Measurements from ENCODE around the gene ARL3.
A peak's percentile ranks its signal among the peaks of the same experiment; 100 is the strongest.
"Not testable (repeated sequence)": the region's sequence is repeated elsewhere in the genome, so short reads cannot be mapped to it uniquely, and the experiment has no call there.

Gene ARL3, protein sequence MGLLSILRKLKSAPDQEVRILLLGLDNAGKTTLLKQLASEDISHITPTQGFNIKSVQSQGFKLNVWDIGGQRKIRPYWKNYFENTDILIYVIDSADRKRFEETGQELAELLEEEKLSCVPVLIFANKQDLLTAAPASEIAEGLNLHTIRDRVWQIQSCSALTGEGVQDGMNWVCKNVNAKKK

GRCh38 chr10:102713814-102714620, at the start of gene ARL3:
Gene ARL3 (minus strand): TSS chr10:102714397. CDS start chr10:102714275, 122 bp downstream.
- DNase-seq = peak; percentile 81 to 82

GRCh38 chr10:102763037-102763607, 48.9 kb upstream of the ARL3 start:
- no peak for DNase-seq

GRCh38 chr10:102762401-102763015, 48.3 kb upstream of the ARL3 start:
- no peak for DNase-seq

DNA sequence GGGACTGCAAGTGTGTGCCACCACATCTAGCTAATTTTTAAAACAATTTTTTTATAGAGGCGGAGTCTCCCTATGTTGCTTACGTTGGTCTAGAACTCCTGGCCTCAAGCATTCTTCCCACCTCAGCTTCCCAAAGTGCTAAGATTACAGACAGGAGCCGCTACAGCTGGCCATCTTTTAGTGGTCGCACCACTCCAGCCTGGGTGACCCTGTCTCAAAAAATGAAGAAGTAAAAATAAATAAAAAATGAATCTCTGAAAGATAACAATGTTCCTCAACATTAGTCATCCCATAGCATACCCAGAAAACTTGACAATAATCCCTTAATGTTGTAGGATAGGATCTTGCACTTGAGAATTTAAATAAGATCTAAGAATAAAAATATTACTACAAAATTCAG, 47.8 kb upstream of the ARL3 start:
- no peak for DNase-seq

- DNase-seq = no peak
These were observed 45.5 kb upstream of the ARL3 start for GRCh38 chr10:102759497-102760210.

- DNase-seq = not testable (repeated sequence)
These were observed 44.7 kb upstream of the ARL3 start for GRCh38 chr10:102758933-102759262.

- no peak for DNase-seq
These were observed 44.2 kb upstream of the ARL3 start for GRCh38 chr10:102758240-102758932.

GRCh38 chr10:102757323-102757722, 43.1 kb upstream of the ARL3 start:
- DNase-seq = no peak

- no peak for DNase-seq
These were observed 39.5 kb upstream of the ARL3 start for GRCh38 chr10:102753718-102754117.

DNA sequence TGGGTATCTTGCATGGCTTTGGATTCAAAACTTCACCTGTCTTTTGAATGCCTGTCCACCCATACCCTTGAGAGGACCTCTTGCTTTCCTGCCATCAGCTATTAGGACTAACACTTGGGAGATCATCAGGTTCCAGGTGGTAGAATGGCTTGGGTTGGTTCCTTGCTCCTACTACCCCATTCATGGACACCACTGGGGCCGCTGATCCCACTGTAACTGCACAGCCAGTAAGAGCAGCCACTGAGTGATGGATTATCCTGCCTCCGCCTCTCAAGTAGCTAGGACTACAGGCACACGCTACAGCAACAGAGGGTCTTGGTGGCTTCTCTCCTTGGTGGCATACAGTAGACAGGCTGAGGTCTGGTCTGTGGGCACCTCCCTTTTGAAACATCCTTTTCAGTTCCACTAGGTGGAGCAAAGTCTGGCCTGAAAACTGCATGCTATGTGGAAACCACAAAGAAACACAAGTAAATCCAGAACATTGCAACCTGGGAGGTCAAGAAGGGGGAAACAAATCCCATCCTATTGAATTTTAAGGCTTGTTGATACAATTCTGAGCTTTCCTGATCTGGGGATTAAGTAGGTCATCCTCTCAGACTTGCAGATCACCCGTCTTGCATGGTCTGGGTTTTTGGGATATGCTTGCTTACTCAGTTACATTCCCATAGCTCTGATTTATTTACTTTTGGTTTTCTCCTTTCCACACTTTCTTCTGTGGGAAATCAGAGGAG, 38.9 kb upstream of the ARL3 start:
- no peak for DNase-seq

GRCh38 chr10:102752266-102752930, 38.2 kb upstream of the ARL3 start:
- no peak for DNase-seq

GRCh38 chr10:102745157-102745556, 31.0 kb upstream of the ARL3 start:
- no peak for DNase-seq

DNA sequence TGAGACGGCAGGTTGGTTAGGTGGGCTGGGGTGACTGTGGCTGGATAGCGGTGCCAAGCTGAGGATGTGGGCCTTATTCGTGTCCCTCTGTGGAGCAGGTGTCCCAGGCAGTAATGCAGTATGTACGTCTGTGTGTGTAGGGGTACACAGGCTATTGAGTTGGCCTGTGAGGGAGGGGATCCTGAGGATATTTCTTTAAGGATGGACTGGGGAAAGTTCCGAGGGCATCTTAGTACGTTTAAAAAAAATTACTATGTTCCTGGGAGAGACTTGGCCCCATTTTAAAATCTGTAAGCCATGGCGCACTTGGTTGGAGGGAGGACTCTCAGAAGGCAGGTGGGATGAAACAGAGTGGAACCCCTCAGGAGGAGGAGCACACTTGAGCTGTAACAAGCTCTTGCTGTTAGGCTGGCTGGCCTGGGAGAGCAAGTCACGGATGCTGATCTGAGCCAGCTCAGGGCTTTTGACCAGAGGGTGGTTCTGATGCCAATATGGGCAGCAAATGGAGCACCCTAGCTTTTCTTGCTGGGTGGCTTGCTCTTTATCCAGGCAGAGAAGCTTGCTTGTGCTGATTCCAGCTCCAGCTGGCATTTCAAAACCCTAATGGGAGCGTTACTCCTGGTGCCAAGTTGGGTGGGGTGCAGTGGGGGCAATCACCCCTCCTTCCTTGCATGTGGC, 30.3 kb upstream of the ARL3 start:
- no peak for DNase-seq

DNA sequence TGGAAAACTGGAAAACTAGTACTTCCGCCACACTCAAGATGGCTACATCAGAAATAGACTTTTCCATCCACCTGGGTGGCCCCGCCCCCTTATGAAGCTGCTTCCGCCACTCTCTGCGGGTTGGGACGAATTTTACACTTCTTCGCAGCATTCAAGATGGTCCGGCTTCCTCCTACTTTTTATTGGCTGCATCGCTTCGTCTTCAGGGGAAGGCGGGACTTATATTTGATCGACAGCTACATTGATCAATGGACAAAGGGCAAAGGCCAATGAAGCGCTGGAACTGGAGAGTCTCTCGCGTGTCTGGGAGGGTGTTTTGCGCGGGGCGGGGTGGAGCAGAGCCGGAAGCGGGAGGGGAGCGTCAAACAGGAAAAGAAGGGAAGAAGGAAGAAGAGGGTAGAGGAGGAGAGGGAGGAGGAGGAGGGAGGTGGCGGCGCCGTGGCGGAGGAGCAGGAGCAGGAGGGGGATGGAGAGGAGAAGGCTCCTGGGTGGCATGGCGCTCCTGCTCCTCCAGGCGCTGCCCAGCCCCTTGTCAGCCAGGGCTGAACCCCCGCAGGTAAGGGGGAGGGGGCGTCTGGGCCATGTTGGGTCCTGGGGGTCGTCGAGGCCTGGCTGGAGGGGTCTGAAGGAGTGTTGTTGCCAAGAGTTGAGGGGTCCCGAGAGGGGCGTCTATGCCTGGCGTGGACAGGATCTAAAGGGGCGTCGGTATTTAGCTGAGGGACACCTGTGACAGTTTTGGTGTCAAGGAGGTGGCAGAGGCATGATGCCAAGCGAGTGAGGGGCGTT, 29.6 kb upstream of the ARL3 start, which contains the start of gene WBP1L:
TSS of gene WBP1L (plus strand) at position 361 of the 786 bp plus-strand sequence. CDS start at position 467, 106 bp downstream.
- peak; percentile 93 to 97 for DNase-seq

- no peak for DNase-seq
These were observed 28.9 kb upstream of the ARL3 start for GRCh38 chr10:102743078-102743587.

DNA sequence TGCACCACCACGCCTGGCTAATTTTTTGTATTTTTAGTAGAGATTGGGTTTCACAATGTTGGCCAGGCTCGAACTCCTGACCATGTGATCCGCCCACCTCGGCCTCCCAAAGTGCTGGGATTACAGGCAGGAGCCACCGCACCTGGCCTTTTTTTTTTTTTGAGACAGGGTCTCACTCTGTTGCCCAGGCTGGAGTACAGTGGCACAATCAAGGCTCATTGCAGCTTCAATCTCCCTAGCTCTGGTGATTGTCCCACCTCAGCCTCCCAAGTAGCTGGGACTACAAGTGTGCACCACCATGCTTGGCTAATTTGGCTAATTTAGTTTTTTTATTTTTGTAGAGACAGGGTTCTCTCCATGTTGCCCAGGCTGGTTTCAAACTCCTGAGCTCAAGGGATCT, 28.1 kb upstream of the ARL3 start:
- not testable (repeated sequence) for DNase-seq

DNA sequence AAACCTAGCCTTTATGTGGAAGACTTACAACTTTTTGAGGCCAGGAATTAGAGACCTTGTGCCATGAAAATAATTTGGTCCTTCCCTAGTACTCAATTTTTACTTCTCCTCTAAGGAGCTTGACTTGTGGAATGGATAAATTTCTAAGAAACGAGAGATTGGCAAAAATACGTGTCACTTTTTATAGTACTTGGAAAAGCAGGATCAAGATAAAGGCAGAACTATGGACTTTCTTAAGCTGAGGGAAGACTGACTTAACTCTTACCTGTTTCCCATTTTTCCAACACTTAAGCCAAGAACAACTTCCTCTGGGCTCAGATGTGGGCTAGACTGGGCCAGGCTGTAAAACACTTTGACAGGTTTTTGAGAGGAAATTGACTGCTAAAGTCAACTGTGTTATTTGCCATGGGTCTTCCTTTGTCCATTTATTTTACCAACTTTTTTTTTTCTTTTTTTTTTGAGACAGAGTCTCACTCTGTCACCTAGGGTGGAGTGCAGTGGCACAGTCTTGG, 27.6 kb upstream of the ARL3 start:
- DNase-seq = no peak

- DNase-seq = no peak
These were observed 26.0 kb upstream of the ARL3 start for GRCh38 chr10:102740229-102740628.

DNA sequence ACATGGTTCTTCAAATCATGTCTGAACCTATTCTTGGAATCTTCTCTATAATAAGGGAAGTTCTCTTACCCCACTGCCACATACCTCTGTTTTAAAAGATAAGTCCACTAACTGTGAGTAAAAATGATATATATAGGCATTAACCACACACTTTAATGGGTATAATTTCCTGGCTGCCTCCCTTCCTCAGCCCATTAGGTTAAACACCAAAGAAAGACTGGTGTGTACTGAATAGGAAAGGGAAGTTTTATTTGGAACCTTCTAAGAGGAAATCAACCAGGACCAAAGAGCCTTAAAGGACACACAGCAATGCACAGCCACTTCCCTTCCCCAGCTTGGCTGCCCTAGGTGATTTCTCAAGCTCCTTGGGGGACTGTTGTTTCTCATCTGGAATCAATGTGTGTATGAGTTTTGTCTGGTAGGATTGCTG, 24.5 kb upstream of the ARL3 start:
- DNase-seq = no peak

Measured in NCI-H187 (cell line).